22Rv1 (cell line): Measurements from ENCODE around the gene LAMA5.
A peak's percentile ranks its signal among the peaks of the same experiment; 100 is the strongest.

Experiments
- H3K27ac ChIP-seq: fragments of 450-650 bp; 2 replicates; pipeline ENCODE4 v1.5.1; 2017
- ZFX ChIP-seq: fragments of 450-650 bp; IDR thresholded peaks from 2 replicates; pipeline ENCODE4 v1.6.1; 2017; ENCODE audit warnings: antibody characterized with exemption, borderline replicate concordance
- TF ChIP-seq, protein P1 (sequence below): fragments of 450-650 bp; IDR thresholded peaks from 2 replicates; pipeline ENCODE4 v1.5.1; 2017; ENCODE audit warnings: mild to moderate bottlenecking

Gene LAMA5

GRCh38 chr20:62322492-62323041, 44.5 kb downstream of the LAMA5 start:
- H3K27ac ChIP-seq: no peak overlapping the region
- TF ChIP-seq, protein P1, sequence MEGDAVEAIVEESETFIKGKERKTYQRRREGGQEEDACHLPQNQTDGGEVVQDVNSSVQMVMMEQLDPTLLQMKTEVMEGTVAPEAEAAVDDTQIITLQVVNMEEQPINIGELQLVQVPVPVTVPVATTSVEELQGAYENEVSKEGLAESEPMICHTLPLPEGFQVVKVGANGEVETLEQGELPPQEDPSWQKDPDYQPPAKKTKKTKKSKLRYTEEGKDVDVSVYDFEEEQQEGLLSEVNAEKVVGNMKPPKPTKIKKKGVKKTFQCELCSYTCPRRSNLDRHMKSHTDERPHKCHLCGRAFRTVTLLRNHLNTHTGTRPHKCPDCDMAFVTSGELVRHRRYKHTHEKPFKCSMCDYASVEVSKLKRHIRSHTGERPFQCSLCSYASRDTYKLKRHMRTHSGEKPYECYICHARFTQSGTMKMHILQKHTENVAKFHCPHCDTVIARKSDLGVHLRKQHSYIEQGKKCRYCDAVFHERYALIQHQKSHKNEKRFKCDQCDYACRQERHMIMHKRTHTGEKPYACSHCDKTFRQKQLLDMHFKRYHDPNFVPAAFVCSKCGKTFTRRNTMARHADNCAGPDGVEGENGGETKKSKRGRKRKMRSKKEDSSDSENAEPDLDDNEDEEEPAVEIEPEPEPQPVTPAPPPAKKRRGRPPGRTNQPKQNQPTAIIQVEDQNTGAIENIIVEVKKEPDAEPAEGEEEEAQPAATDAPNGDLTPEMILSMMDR: no peak

DNA sequence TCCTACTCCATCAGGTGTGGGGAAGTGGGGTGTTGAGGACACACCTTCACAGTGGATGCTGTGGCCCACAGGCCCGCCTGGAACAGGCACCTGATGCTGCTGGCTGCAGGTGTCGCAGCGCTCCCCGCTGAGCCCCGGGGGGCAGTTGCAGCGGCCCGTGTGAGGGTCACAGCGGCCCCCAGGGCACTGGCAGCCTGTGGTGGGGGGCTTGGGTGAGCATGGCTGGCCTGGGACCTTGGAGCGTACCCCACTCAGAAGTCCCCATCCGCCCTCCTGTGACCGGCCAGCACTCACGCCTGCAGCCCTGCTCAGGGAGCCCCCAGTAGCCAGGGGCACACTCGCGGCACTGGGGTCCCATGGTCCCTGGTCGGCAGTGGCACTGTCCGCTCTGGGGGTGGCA, 45.1 kb downstream of the LAMA5 start:
- TF ChIP-seq, protein P1: no peak
- TF ChIP-seq ZFX: no peak
- 0 out of 2 replicates have a peak overlapping the region, but pooled peaks have one; percentile 12 for H3K27ac ChIP-seq

- 0 out of 2 replicates have a peak overlapping the region, but pooled peaks have one; percentile 12 for H3K27ac ChIP-seq
Observed at GRCh38 chr20:62321521-62321948, 45.6 kb downstream of the LAMA5 start.

GRCh38 chr20:62320581-62321354, 46.3 kb downstream of the LAMA5 start:
- no peak overlapping the region for H3K27ac ChIP-seq
- TF ChIP-seq, protein P1: no peak
- no peak for TF ChIP-seq ZFX

More at GRCh38 chr20:62321521-62321948, 45.6 kb downstream of the LAMA5 start:
- no peak for TF ChIP-seq ZFX
- TF ChIP-seq, protein P1: no peak

GRCh38 chr20:62319346-62319909, 47.7 kb downstream of the LAMA5 start:
- no peak overlapping the region for H3K27ac ChIP-seq
- TF ChIP-seq, protein P1: no peak
- no peak for TF ChIP-seq ZFX

- TF ChIP-seq ZFX: no peak
- TF ChIP-seq, protein P1: no peak
- no peak overlapping the region for H3K27ac ChIP-seq
Observed at GRCh38 chr20:62318400-62319345, 48.4 kb downstream of the LAMA5 start.
